GM12878 (cell line): ENCODE results near the gene KLHL9. TPM values are rescaled to one million over a fixed set of nuclear protein-coding genes. Genes with fewer than 3 reads are reported as not detected.

ENCODE experiments used
- ATAC-seq: fragments of 200-7000 bp; cut with Tn5 transposase; 3 replicates; pipeline ENCODE4 v1.9.1; 2020; ENCODE audit warnings: mild to moderate bottlenecking, moderate library complexity
- BruUV-seq: library from RNA; stranded (reverse); fragments of 400-500 nt; replicated peaks from 2 replicates; lab custom pipeline; 2021; lab: Mats Ljungman, UMichigan
- CTCF ChIA-PET: fragments of 300-600 bp; sonication (Branson Sonifier 250); formaldehyde crosslinking; extraction: SDS; loops from one replicate; lab custom pipeline; 2021; ENCODE audit warnings: inconsistent platforms; lab: Yijun Ruan, JAX
- POLR2A ChIA-PET: fragments of 350-600 bp; formaldehyde crosslinking; extraction: SDS; loops from one replicate; lab custom pipeline; 2021; ENCODE audit warnings: inconsistent platforms; lab: Charles Lee
- RAD21 ChIA-PET: fragments of 300-600 bp; sonication (Branson Sonifier 250); formaldehyde crosslinking; loops from one replicate; lab custom pipeline; 2023; ENCODE audit warnings: antibody characterized with exemption; ENCODE audit not compliant: unreplicated experiment; lab: Charles Lee
- SMC1A ChIA-PET: fragments of 300-600 bp; sonication (Branson Sonifier 250); formaldehyde crosslinking; loops from one replicate; lab custom pipeline; 2023; ENCODE audit not compliant: unreplicated experiment, uncharacterized antibody; lab: Charles Lee
- DNase-seq: peaks from one replicate; pipeline ENCODE4 v3.0.0-alpha.2; 2011; ENCODE audit warnings: low read depth, low spot score
- FAIRE-seq: peaks from 3 replicates; lab custom pipeline; 2011; peaks lifted over from hg19 to GRCh38; lab: Jason Lieb, UNC
- H2AFZ ChIP-seq: 2 replicates; pipeline ENCODE4 v1.6.0; 2011; ENCODE audit warnings: low read depth, low read length, control low read depth; ENCODE audit not compliant: control insufficient read depth
- H3K27ac ChIP-seq: 2 replicates; pipeline ENCODE4 v1.5.1; 2011; ENCODE audit warnings: control low read depth; ENCODE audit not compliant: control insufficient read depth, insufficient read depth
- H3K27me3 ChIP-seq, 2 experiments: replicated peaks in 1 of 2; 2 replicates each; pipeline versions ENCODE4 v1.6.0 to v1.6.1; 2011; ENCODE audit warnings: low read length in 1 of 2; ENCODE audit not compliant: control insufficient read depth in 2 of 2, insufficient read depth in 2 of 2
- H3K36me3 ChIP-seq, 2 experiments: 2 replicates each; pipeline ENCODE4 v1.5.1; 2011; ENCODE audit warnings: low read length in 1 of 2; ENCODE audit not compliant: control insufficient read depth in 2 of 2, insufficient read depth in 2 of 2
- H3K4me1 ChIP-seq: 2 replicates; pipeline ENCODE4 v1.6.1; 2011; ENCODE audit warnings: mild to moderate bottlenecking, low read length, moderate library complexity, mixed read lengths; ENCODE audit not compliant: control insufficient read depth, insufficient read depth
- H3K4me2 ChIP-seq: 2 replicates; pipeline ENCODE4 v1.6.0; 2011; ENCODE audit warnings: control low read depth; ENCODE audit not compliant: control insufficient read depth, insufficient read depth
- H3K4me3 ChIP-seq: fragments of 200-600 bp; sonication (generic); 2 replicates; pipeline ENCODE4 v1.5.1; 2016
- H3K79me2 ChIP-seq: 2 replicates; pipeline ENCODE4 v1.6.0; 2011; ENCODE audit warnings: low read length; ENCODE audit not compliant: control insufficient read depth, insufficient read depth
- H3K9ac ChIP-seq: 2 replicates; pipeline ENCODE4 v1.8.0; 2011; ENCODE audit warnings: low read length, control low read depth, mixed read lengths; ENCODE audit not compliant: control insufficient read depth, insufficient read depth
- H3K9me3 ChIP-seq: replicated peaks from 3 replicates; pipeline ENCODE4 v1.5.1; 2011; ENCODE audit warnings: mild to moderate bottlenecking, low read length; ENCODE audit not compliant: control insufficient read depth, insufficient read depth
- H4K20me1 ChIP-seq: 2 replicates; pipeline ENCODE4 v1.6.0; 2011; ENCODE audit not compliant: control insufficient read depth, insufficient read depth
- EGR1 ChIP-seq, 2 experiments: IDR thresholded peaks; 1 replicate in 1 of 2; 2 replicates in 1 of 2; pipeline ENCODE4 v1.6.1; 2011 to 2012; ENCODE audit warnings: low read depth in 2 of 2, low read length in 2 of 2, borderline replicate concordance in 1 of 2, mild to moderate bottlenecking in 1 of 2, moderate library complexity in 1 of 2
- EZH2 ChIP-seq: IDR thresholded peaks from 2 replicates; pipeline ENCODE4 v1.6.1; 2012; ENCODE audit warnings: low read depth, mild to moderate bottlenecking, control low read depth, inconsistent platforms, low read length, borderline replicate concordance; ENCODE audit not compliant: control insufficient read depth
- FOS ChIP-seq: IDR thresholded peaks from 3 replicates; pipeline ENCODE4 v1.6.1; 2011; ENCODE audit warnings: borderline replicate concordance; ENCODE audit not compliant: insufficient read length; ENCODE audit errors: extremely low read depth
- KLF5 ChIP-seq: fragments of 450-650 bp; IDR thresholded peaks from 2 replicates; pipeline ENCODE4 v1.6.1; 2014; ENCODE audit warnings: mild to moderate bottlenecking; ENCODE audit not compliant: partially characterized antibody
- NFYA ChIP-seq: IDR thresholded peaks from 2 replicates; pipeline ENCODE4 v1.6.1; 2011; ENCODE audit warnings: low read depth, mild to moderate bottlenecking, low read length, improper control_type of control experiment, borderline replicate concordance
- PAX5 ChIP-seq: IDR thresholded peaks from 2 replicates; pipeline ENCODE4 v1.6.1; 2011; ENCODE audit warnings: low read depth, low read length, borderline replicate concordance
- PAX8 ChIP-seq: fragments of 450-650 bp; IDR thresholded peaks from 2 replicates; pipeline ENCODE4 v1.6.1; 2017; ENCODE audit warnings: mild to moderate bottlenecking, moderate library complexity
- SIX5 ChIP-seq: IDR thresholded peaks from 2 replicates; pipeline ENCODE4 v1.6.1; 2011; ENCODE audit warnings: mild to moderate bottlenecking, low read depth, low read length, moderate library complexity; ENCODE audit not compliant: severe bottlenecking
- SUPT20H ChIP-seq: IDR thresholded peaks from 2 replicates; pipeline ENCODE4 v1.6.1; 2011; ENCODE audit warnings: low read depth, mild to moderate bottlenecking, low read length, moderate library complexity, borderline replicate concordance; ENCODE audit not compliant: control insufficient read depth
- TAF1 ChIP-seq: IDR thresholded peaks from 2 replicates; pipeline ENCODE4 v1.6.1; 2011; ENCODE audit warnings: mild to moderate bottlenecking, low read depth, low read length, borderline replicate concordance
- TARDBP ChIP-seq: IDR thresholded peaks from 2 replicates; pipeline ENCODE4 v1.6.1; 2016; ENCODE audit warnings: borderline replicate concordance
- USF1 ChIP-seq: IDR thresholded peaks from 2 replicates; pipeline ENCODE4 v1.6.1; 2011; ENCODE audit warnings: borderline replicate concordance, low read depth, mild to moderate bottlenecking, moderate library complexity, mixed read lengths, low read length; ENCODE audit not compliant: insufficient read depth; ENCODE audit errors: extremely low read length
- YY1 ChIP-seq: IDR thresholded peaks from 2 replicates; pipeline ENCODE4 v1.6.1; 2011; ENCODE audit warnings: low read depth, mild to moderate bottlenecking, low read length
- ZNF217 ChIP-seq: fragments of 450-650 bp; IDR thresholded peaks from 2 replicates; pipeline ENCODE4 v1.6.1; 2017; ENCODE audit warnings: antibody characterized with exemption, mild to moderate bottlenecking
- ZNF274 ChIP-seq: IDR thresholded peaks from one replicate; pipeline ENCODE4 v1.8.0; 2011; ENCODE audit not compliant: insufficient read length, insufficient read depth
- WGBS: methylation state at CpG from one replicate; pipeline ENCODE4 v1.1.6; 2016; ENCODE audit warnings: low lambda C conversion rate; ENCODE audit not compliant: insufficient replicate concordance, insufficient coverage; ENCODE audit errors: missing lambda C conversion rate; 5-methylcytosine and 5-hydroxymethylcytosine counted together
- in situ Hi-C: fragments of 300-500 bp; cut with MboI; formaldehyde crosslinking; loops from 9 replicates; pipeline ENCODE4 v1.14.3; 2018; ENCODE audit warnings: mixed read lengths
- intact Hi-C: fragments of 100-400 bp; cut with micrococcal nuclease; formaldehyde crosslinking; loops from one replicate; pipeline ENCODE4 v1.14.2; 2022; ENCODE audit not compliant: unreplicated experiment
- polyA plus RNA-seq, 11 experiments: library from polyadenylated mRNA; depleted of rRNA in 4 of 11; unstranded in 6 of 11; stranded (reverse) in 5 of 11; fragments of >200 nt; fragmentation: Nextera tagmentation in 4 of 11; fragmentation: Illumina TruSeq in 1 of 11; extraction: Ambion mirVana in 4 of 11; extraction: Trizol in 1 of 11; gene quantifications; 1 replicate in 1 of 11; 2 replicates in 10 of 11; pipeline versions ENCODE4 v1.2.1 to v1.2.3, GENCODE V29; 2011 to 2016; ENCODE audit warnings: inconsistent platforms in 2 of 11, missing spikeins in 2 of 11, low read depth in 1 of 11
- total RNA-seq, 4 experiments: library from RNA; depleted of rRNA in 3 of 4; stranded (reverse); fragments of >200 nt in 3 of 4; fragmentation: Illumina TruSeq in 1 of 4; extraction: Trizol in 1 of 4; gene quantifications; 2 replicates each; pipeline versions ENCODE4 v1.2.1 to v1.2.3, GENCODE V29; 2013 to 2021
- TF ChIP-seq, protein P1 (sequence below): fragments of 450-650 bp; IDR thresholded peaks from 2 replicates; pipeline ENCODE4 v1.6.1; 2016; ENCODE audit warnings: mild to moderate bottlenecking
- TF ChIP-seq, protein P2 (sequence below): IDR thresholded peaks from 2 replicates; pipeline ENCODE4 v1.6.1; 2011; ENCODE audit warnings: mild to moderate bottlenecking, low read depth, low read length, moderate library complexity; ENCODE audit not compliant: insufficient replicate concordance
- TF ChIP-seq, protein P3 (sequence below): fragments of 450-650 bp; formaldehyde crosslinking; IDR thresholded peaks from 2 replicates; pipeline ENCODE4 v1.4.0; 2022; ENCODE audit warnings: mild to moderate bottlenecking, moderate library complexity

Gene KLHL9
- total and polyA plus RNA-seq, 10 of the 15 experiments (the other 5 are each of a cell fraction or from before 2014, with no cell fraction given) = 3.8 to 37.7 (median 17.4) TPM

GRCh38 chr9:21350787-21351186 is 15.6 kb upstream of the KLHL9 start, which contains the start of gene IFNA6:
TSS of gene IFNA6 (minus strand) at chr9:21350887. CDS start at chr9:21350887, 0 bp downstream.
- TF ChIP-seq, protein P1, sequence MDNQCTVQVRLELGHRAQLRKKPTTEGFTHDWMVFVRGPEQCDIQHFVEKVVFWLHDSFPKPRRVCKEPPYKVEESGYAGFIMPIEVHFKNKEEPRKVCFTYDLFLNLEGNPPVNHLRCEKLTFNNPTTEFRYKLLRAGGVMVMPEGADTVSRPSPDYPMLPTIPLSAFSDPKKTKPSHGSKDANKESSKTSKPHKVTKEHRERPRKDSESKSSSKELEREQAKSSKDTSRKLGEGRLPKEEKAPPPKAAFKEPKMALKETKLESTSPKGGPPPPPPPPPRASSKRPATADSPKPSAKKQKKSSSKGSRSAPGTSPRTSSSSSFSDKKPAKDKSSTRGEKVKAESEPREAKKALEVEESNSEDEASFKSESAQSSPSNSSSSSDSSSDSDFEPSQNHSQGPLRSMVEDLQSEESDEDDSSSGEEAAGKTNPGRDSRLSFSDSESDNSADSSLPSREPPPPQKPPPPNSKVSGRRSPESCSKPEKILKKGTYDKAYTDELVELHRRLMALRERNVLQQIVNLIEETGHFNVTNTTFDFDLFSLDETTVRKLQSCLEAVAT = no peak
- no peak for TF ChIP-seq ZNF217
- TF ChIP-seq EZH2 = no peak
- TF ChIP-seq TARDBP = no peak
- TF ChIP-seq, protein P2, sequence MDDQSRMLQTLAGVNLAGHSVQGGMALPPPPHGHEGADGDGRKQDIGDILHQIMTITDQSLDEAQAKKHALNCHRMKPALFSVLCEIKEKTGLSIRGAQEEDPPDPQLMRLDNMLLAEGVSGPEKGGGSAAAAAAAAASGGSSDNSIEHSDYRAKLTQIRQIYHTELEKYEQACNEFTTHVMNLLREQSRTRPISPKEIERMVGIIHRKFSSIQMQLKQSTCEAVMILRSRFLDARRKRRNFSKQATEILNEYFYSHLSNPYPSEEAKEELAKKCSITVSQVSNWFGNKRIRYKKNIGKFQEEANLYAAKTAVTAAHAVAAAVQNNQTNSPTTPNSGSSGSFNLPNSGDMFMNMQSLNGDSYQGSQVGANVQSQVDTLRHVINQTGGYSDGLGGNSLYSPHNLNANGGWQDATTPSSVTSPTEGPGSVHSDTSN = no peak
- no peak for TF ChIP-seq EGR1 (IDR thresholded peaks at IDR 0.05; ENCODE audit: borderline replicate concordance in 1 of 2, low read depth in 2 of 2, low read length in 2 of 2)
- TF ChIP-seq TAF1 = no peak
- no peak for TF ChIP-seq YY1
- TF ChIP-seq FOS = no peak
- TF ChIP-seq NFYA = no peak
- TF ChIP-seq, protein P3, sequence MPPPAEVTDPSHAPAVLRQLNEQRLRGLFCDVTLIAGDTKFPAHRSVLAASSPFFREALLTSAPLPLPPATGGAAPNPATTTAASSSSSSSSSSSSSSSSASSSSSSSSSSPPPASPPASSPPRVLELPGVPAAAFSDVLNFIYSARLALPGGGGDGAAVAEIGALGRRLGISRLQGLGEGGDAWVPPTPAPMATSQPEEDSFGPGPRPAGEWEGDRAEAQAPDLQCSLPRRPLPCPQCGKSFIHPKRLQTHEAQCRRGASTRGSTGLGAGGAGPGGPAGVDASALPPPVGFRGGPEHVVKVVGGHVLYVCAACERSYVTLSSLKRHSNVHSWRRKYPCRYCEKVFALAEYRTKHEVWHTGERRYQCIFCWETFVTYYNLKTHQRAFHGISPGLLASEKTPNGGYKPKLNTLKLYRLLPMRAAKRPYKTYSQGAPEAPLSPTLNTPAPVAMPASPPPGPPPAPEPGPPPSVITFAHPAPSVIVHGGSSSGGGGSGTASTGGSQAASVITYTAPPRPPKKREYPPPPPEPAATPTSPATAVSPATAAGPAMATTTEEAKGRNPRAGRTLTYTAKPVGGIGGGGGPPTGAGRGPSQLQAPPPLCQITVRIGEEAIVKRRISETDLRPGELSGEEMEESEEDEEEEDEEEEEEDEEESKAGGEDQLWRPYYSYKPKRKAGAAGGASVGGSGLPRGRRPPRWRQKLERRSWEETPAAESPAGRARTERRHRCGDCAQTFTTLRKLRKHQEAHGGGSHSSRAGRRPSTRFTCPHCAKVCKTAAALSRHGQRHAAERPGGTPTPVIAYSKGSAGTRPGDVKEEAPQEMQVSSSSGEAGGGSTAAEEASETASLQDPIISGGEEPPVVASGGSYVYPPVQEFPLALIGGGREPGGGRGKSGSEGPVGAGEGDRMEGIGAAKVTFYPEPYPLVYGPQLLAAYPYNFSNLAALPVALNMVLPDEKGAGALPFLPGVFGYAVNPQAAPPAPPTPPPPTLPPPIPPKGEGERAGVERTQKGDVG = no peak
- TF ChIP-seq SUPT20H = no peak
- TF ChIP-seq ZNF274 = no peak
- TF ChIP-seq USF1 = no peak
- TF ChIP-seq SIX5 = no peak
- TF ChIP-seq PAX8 = no peak
- TF ChIP-seq PAX5 = no peak
- no peak for TF ChIP-seq KLF5
- TF ChIP-seq, all 136 proteins: peak for 0
- Histone ChIP-seq H3K79me2 (no peaks in the 10 kb centered on the region), H3K27me3 (no peaks in the 10 kb centered on the region), H3K9me3 (no peaks in the 10 kb centered on the region; the same call in 1 of the 3 replicates), H3K4me1 (peaks cover 4% of the 10 kb centered on the region; the same call in 1 of the 2 replicates), H4K20me1 (no peaks in the 10 kb centered on the region), H2AFZ (no peak within 1 kb of the TSS), H3K4me3 (no peak within 1 kb of the TSS), H3K27ac (no peak within 1 kb of the TSS), H3K36me3 (no peaks in the 10 kb centered on the region), H3K4me2 (no peak within 1 kb of the TSS), H3K9ac (no peak within 1 kb of the TSS)
- ChIA-PET CTCF (interaction anchor here (0.9 kb wide), 1 partner anchor 18 kb away, joined by 3 read pairs; no protein-coding TSS in a partner anchor), SMC1A (interaction anchor here (2.1 kb wide), 1 partner anchor 13 kb away, joined by 7 read pairs; no protein-coding TSS in a partner anchor), RAD21 (no interaction called here), POLR2A (no interaction called here)
- 35% methylated on average over 1 of the region's 1 CpG for WGBS
- DNase-seq = no peak
- BruUV-seq = no TSS peak
- intact Hi-C loops = no loop called here
- no peak; the same call in 2 of the 3 replicates for ATAC-seq
- no peak for FAIRE-seq
- in situ Hi-C loops = no loop called here
